Measurements from ENCODE around the gene FBXO34. TPM values are rescaled to one million over a fixed set of nuclear protein-coding genes. Genes with fewer than 3 reads are reported as not detected.

The FBXO34 gene
- total and polyA plus RNA-seq, 9 of the 15 experiments (the other 6 are each of a cell fraction or from before 2014, with no cell fraction given): 6.3 to 24.9 (median 16.2) TPM

DNA sequence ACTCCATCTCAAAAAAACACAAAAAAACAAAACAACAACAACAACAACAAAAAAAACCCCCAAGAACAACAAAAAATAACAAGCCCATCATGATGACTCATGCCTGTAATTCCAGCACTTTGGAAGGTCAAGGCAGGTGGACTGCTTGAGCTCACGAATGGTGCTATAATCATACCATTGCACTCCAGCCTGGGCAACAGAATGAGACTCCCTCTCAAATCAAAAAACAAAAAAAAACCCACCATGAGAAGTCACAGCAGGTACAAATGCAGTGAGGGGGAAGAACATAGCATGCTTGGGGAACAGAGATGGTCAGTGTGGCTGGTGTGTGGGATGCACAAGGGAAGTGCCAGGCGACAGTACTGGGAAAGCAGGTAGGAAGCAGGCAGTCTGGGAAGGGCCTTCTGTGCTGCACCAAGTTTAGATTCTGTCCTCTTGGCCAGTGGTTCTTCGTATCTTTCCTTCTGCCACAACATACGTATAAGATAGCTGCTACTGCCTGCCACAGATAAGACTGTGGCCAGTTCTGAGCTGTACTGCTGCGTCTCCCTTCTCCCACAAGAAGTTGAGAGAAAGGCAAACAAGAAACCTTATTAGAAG lies 112.4 kb downstream of the FBXO34 start (continued):
- TF ChIP-seq HMGXB4 (CRISPR knock-in tag; IDR thresholded peaks at IDR 0.05) (no peak), ZNF224 (CRISPR knock-in tag; IDR thresholded peaks at IDR 0.05) (no peak), POLR2AphosphoS5 (IDR thresholded peaks at IDR 0.05; ENCODE audit: control insufficient read depth, insufficient read depth, low read depth, low read length) (peak; percentile 91), GATAD2B (IDR thresholded peaks at IDR 0.05; ENCODE audit: borderline replicate concordance) (no peak), POLR3A (IDR thresholded peaks at IDR 0.05; ENCODE audit: borderline replicate concordance, extremely low read depth, insufficient read depth, insufficient read length) (no peak), ZNF184 (CRISPR knock-in tag; IDR thresholded peaks at IDR 0.05) (no peak), BRCA1 (IDR thresholded peaks at IDR 0.05) (no peak), BRCA1 (CRISPR knock-in tag; IDR thresholded peaks at IDR 0.05) (no peak), NCOA6 (IDR thresholded peaks at IDR 0.05) (no peak), FOXA3 (CRISPR knock-in tag; conservative IDR thresholded peaks at IDR 0.05 in 1 of 2, IDR thresholded peaks at IDR 0.05 in 1 of 2) (peak in 1 of 2 experiments; percentile 64; a peak in 2 of 4 replicates), HDAC6 (IDR thresholded peaks at IDR 0.05; ENCODE audit: low read depth, low read length) (no peak), POLR2G (IDR thresholded peaks at IDR 0.05; ENCODE audit: low read depth, low read length) (no peak), PHF8 (IDR thresholded peaks at IDR 0.05; ENCODE audit: borderline replicate concordance, low read length) (no peak), ERF (CRISPR knock-in tag; IDR thresholded peaks at IDR 0.05) (no peak), HEY1 (CRISPR knock-in tag; IDR thresholded peaks at IDR 0.05; ENCODE audit: borderline replicate concordance) (no peak), ARNT (IDR thresholded peaks at IDR 0.05) (0 out of 4 replicates have a peak, but pooled peaks of 1 of the 2 experiments have one; percentile 54), KDM2B (CRISPR knock-in tag; IDR thresholded peaks at IDR 0.05) (no peak), MAFF (IDR thresholded peaks at IDR 0.05; ENCODE audit: low read length) (no peak), ZNF316 (IDR thresholded peaks at IDR 0.05) (0 out of 2 replicates have a peak, but pooled peaks have one; percentile 18), RBM39 (optimal IDR thresholded peaks at IDR 0.05; ENCODE audit: low read depth, low read length) (no peak), TAL1 (IDR thresholded peaks at IDR 0.05) (peak; percentile 95), ZNF124 (CRISPR knock-in tag; IDR thresholded peaks at IDR 0.05) (no peak), SMARCB1 (IDR thresholded peaks at IDR 0.05; ENCODE audit: insufficient read length, low read depth) (no peak), GATAD2A (IDR thresholded peaks at IDR 0.05) (peak; percentile 78), TARDBP (IDR thresholded peaks at IDR 0.05) (no peak), EWSR1 (IDR thresholded peaks at IDR 0.05; ENCODE audit: borderline replicate concordance, low read depth, partially characterized antibody) (no peak), BCOR (IDR thresholded peaks at IDR 0.05) (0 out of 2 replicates have a peak, but pooled peaks have one; percentile 53), ZSCAN32 (CRISPR knock-in tag; IDR thresholded peaks at IDR 0.05) (no peak), CGGBP1 (CRISPR knock-in tag; IDR thresholded peaks at IDR 0.05) (no peak)
- TF ChIP-seq, protein P1, sequence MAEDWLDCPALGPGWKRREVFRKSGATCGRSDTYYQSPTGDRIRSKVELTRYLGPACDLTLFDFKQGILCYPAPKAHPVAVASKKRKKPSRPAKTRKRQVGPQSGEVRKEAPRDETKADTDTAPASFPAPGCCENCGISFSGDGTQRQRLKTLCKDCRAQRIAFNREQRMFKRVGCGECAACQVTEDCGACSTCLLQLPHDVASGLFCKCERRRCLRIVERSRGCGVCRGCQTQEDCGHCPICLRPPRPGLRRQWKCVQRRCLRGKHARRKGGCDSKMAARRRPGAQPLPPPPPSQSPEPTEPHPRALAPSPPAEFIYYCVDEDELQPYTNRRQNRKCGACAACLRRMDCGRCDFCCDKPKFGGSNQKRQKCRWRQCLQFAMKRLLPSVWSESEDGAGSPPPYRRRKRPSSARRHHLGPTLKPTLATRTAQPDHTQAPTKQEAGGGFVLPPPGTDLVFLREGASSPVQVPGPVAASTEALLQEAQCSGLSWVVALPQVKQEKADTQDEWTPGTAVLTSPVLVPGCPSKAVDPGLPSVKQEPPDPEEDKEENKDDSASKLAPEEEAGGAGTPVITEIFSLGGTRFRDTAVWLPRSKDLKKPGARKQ (CRISPR knock-in tag; IDR thresholded peaks at IDR 0.05): no peak
